ENCODE results near the gene THBD. TPM values are rescaled to one million over a fixed set of nuclear protein-coding genes. Genes with fewer than 3 reads are reported as not detected.
A peak's percentile ranks its signal among the peaks of the same experiment; 100 is the strongest.

Gene THBD
- total and polyA plus RNA-seq, 2 experiments from 2014 or later = 0.10 to 0.97 TPM

- TF ChIP-seq ZNF462 (CRISPR knock-in tag; IDR thresholded peaks at IDR 0.05) (no peak), ZNF331 (CRISPR knock-in tag; IDR thresholded peaks at IDR 0.05; ENCODE audit: low read depth) (no peak), EZH2 (IDR thresholded peaks at IDR 0.05; ENCODE audit: low read depth, unreplicated experiment) (no peak), STAT1 (IDR thresholded peaks at IDR 0.05; ENCODE audit: unreplicated experiment) (no peak), EZH2phosphoT487 (IDR thresholded peaks at IDR 0.05; ENCODE audit: unreplicated experiment) (no peak)
Measured at GRCh38 chr20:23037017-23037481, 12.4 kb downstream of the THBD start (continued).

- peaks cover 54% of the 10 kb centered on the region for H3K27me3 ChIP-seq (ENCODE audit: insufficient read depth)
- TF ChIP-seq ZNF462 (CRISPR knock-in tag; IDR thresholded peaks at IDR 0.05) (no peak), ETS1 (IDR thresholded peaks at IDR 0.05) (no peak)
Measured at GRCh38 chr20:23036371-23036770, 13.1 kb downstream of the THBD start.

More at GRCh38 chr20:23036371-23036770, 13.1 kb downstream of the THBD start:
- H3K27me3 Mint-ChIP-seq (ENCODE audit: insufficient read depth, low read depth, poor library complexity) = peaks cover 48% of the 10 kb centered on the region
- Histone ChIP-seq H3K4me3 (no peak overlapping the region), H3K79me2 (replicated peaks; ENCODE audit: insufficient read depth) (no peaks in the 10 kb centered on the region), H3K4me1 (ENCODE audit: insufficient read depth) (no peaks in the 10 kb centered on the region), H3F3A (replicated peaks; ENCODE audit: low read depth) (no peaks in the 10 kb centered on the region), H3K27ac (ENCODE audit: low read depth) (no peak overlapping the region), H3K4me2 (no peak overlapping the region), H2AFZ (no peak overlapping the region), H3K36me3 (ENCODE audit: insufficient read depth) (no peaks in the 10 kb centered on the region), H3K9me2 (ENCODE audit: insufficient read depth) (peaks cover 4% of the 10 kb centered on the region; the same call in 1 of the 2 replicates), H4K20me1 (replicated peaks; ENCODE audit: insufficient read depth) (no peaks in the 10 kb centered on the region)
- no peaks in the 10 kb centered on the region for H3K9me3 Mint-ChIP-seq
- DNase-seq (ENCODE audit: low spot score) (no peak), ATAC-seq (no peak)
- peak overlapping the region; percentile 52; the same call in 1 of the 3 replicates for H3K4me3 Mint-ChIP-seq
- peaks cover 7% of the 10 kb centered on the region for H3K4me1 Mint-ChIP-seq
- no peaks in the 10 kb centered on the region for H3K36me3 Mint-ChIP-seq (ENCODE audit: low read depth)
- no peak overlapping the region for H3K27ac Mint-ChIP-seq
